Neural progenitor cell (in vitro differentiated cells): ENCODE data around the gene SLC35F3. TPM values are rescaled to one million over a fixed set of nuclear protein-coding genes. Genes with fewer than 3 reads are reported as not detected.

Experiments
- DNase-seq: peaks from one replicate; pipeline ENCODE4 v3.0.0-alpha.2; 2016; ENCODE audit warnings: low spot score
- H2AFZ ChIP-seq: fragments of 200-600 bp; sonication (generic); replicated peaks from 2 replicates; pipeline ENCODE4 v1.6.1; 2016; ENCODE audit warnings: antibody characterized with exemption
- H3F3A ChIP-seq: fragments of 200-600 bp; sonication (generic); 2 replicates; pipeline ENCODE4 v1.6.1; 2016; ENCODE audit warnings: antibody characterized with exemption, low read depth
- H3K27ac ChIP-seq: fragments of 200-600 bp; sonication (generic); 2 replicates; pipeline ENCODE4 v1.5.1; 2016; ENCODE audit warnings: mild to moderate bottlenecking
- H3K27me3 ChIP-seq: fragments of 200-600 bp; sonication (generic); 2 replicates; pipeline ENCODE4 v1.6.1; 2016; ENCODE audit warnings: mild to moderate bottlenecking, moderate library complexity
- H3K36me3 ChIP-seq: fragments of 200-600 bp; sonication (generic); 2 replicates; pipeline ENCODE4 v1.5.1; 2016
- H3K4me1 ChIP-seq: fragments of 200-600 bp; sonication (generic); 2 replicates; pipeline ENCODE4 v1.6.1; 2016; ENCODE audit warnings: mixed run types
- H3K4me2 ChIP-seq: fragments of 200-600 bp; sonication (generic); 2 replicates; pipeline ENCODE4 v1.6.1; 2016
- H3K4me3 ChIP-seq: fragments of 200-600 bp; sonication (generic); 2 replicates; pipeline ENCODE4 v1.5.1; 2016
- H3K79me2 ChIP-seq: fragments of 200-600 bp; sonication (generic); 2 replicates; pipeline ENCODE4 v1.6.1; 2016; ENCODE audit warnings: low read depth
- H3K9ac ChIP-seq: fragments of 200-600 bp; sonication (generic); 2 replicates; pipeline ENCODE4 v1.6.1; 2016
- H3K9me3 ChIP-seq: fragments of 200-600 bp; sonication (generic); 2 replicates; pipeline ENCODE4 v1.5.1; 2016; ENCODE audit warnings: low read depth
- H4K20me1 ChIP-seq: fragments of 200-600 bp; sonication (generic); 2 replicates; pipeline ENCODE4 v1.6.1; 2016; ENCODE audit warnings: low read depth
- H3K27ac Mint-ChIP-seq: 3 replicates; pipeline ENCODE4 v1.8.0; 2021; ENCODE audit warnings: mixed read lengths
- H3K27me3 Mint-ChIP-seq: 2 replicates; pipeline ENCODE4 v1.8.0; 2022; ENCODE audit warnings: low read depth, mild to moderate bottlenecking, inconsistent platforms, moderate library complexity, mixed read lengths; ENCODE audit not compliant: insufficient read depth
- H3K36me3 Mint-ChIP-seq: 3 replicates; pipeline ENCODE4 v1.8.0; 2021; ENCODE audit warnings: mixed read lengths
- H3K4me1 Mint-ChIP-seq: 3 replicates; pipeline ENCODE4 v1.8.0; 2021; ENCODE audit warnings: mixed read lengths
- H3K4me3 Mint-ChIP-seq: 3 replicates; pipeline ENCODE4 v1.8.0; 2021; ENCODE audit warnings: mild to moderate bottlenecking, moderate library complexity, mixed read lengths
- H3K9me3 Mint-ChIP-seq: 3 replicates; pipeline ENCODE4 v1.8.0; 2020; ENCODE audit warnings: mixed read lengths
- EZH2 ChIP-seq: fragments of 200-600 bp; sonication (generic); IDR thresholded peaks from 2 replicates; pipeline ENCODE4 v1.6.1; 2017; ENCODE audit warnings: antibody characterized with exemption, mild to moderate bottlenecking, moderate library complexity
- EZH2phosphoT487 ChIP-seq: fragments of 200-600 bp; sonication (generic); IDR thresholded peaks from 2 replicates; pipeline ENCODE4 v1.6.1; 2017; ENCODE audit warnings: antibody characterized with exemption
- total RNA-seq: library from RNA; depleted of rRNA; stranded (reverse); fragments of >200 nt; gene quantifications from 2 replicates; pipeline ENCODE4 v1.2.3, GENCODE V29; 2015; ENCODE audit warnings: low replicate concordance
- TF ChIP-seq, protein P1 (sequence below): fragments of 200-600 bp; sonication (generic); IDR thresholded peaks from 2 replicates; pipeline ENCODE4 v1.5.1; 2017; ENCODE audit warnings: antibody characterized with exemption, mild to moderate bottlenecking

SLC35F3 gene
- total RNA-seq, 1 donor from 2014 or later: 0.79 TPM

- no peak overlapping the region for H3K27ac ChIP-seq
- no peak overlapping the region for H3K4me3 ChIP-seq
- no peaks in the 10 kb centered on the region for H3K36me3 ChIP-seq
- H3K9me3 ChIP-seq: no peaks in the 10 kb centered on the region
- no peaks in the 10 kb centered on the region for H3K4me1 ChIP-seq
- H3K4me2 ChIP-seq: no peak overlapping the region
- no peaks in the 10 kb centered on the region for H3K27me3 ChIP-seq
- H3K27ac Mint-ChIP-seq: no peak overlapping the region
- no peak for TF ChIP-seq EZH2
- TF ChIP-seq, protein P1, sequence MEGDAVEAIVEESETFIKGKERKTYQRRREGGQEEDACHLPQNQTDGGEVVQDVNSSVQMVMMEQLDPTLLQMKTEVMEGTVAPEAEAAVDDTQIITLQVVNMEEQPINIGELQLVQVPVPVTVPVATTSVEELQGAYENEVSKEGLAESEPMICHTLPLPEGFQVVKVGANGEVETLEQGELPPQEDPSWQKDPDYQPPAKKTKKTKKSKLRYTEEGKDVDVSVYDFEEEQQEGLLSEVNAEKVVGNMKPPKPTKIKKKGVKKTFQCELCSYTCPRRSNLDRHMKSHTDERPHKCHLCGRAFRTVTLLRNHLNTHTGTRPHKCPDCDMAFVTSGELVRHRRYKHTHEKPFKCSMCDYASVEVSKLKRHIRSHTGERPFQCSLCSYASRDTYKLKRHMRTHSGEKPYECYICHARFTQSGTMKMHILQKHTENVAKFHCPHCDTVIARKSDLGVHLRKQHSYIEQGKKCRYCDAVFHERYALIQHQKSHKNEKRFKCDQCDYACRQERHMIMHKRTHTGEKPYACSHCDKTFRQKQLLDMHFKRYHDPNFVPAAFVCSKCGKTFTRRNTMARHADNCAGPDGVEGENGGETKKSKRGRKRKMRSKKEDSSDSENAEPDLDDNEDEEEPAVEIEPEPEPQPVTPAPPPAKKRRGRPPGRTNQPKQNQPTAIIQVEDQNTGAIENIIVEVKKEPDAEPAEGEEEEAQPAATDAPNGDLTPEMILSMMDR: no peak
- TF ChIP-seq EZH2phosphoT487: no peak
- no peaks in the 10 kb centered on the region for H4K20me1 ChIP-seq
- H3K4me1 Mint-ChIP-seq: peaks cover 7% of the 10 kb centered on the region
- no peak overlapping the region for H3K4me3 Mint-ChIP-seq
- no peak overlapping the region for H2AFZ ChIP-seq
- no peaks in the 10 kb centered on the region for H3K79me2 ChIP-seq
- peaks cover 3% of the 10 kb centered on the region for H3K27me3 Mint-ChIP-seq
- no peak overlapping the region for H3K9ac ChIP-seq
- no peak for DNase-seq
- no peaks in the 10 kb centered on the region for H3K36me3 Mint-ChIP-seq
- no peaks in the 10 kb centered on the region for H3F3A ChIP-seq
- peaks cover 5% of the 10 kb centered on the region for H3K9me3 Mint-ChIP-seq
Measured at GRCh38 chr1:234272656-234273312, 368.3 kb downstream of the SLC35F3 start.

DNA sequence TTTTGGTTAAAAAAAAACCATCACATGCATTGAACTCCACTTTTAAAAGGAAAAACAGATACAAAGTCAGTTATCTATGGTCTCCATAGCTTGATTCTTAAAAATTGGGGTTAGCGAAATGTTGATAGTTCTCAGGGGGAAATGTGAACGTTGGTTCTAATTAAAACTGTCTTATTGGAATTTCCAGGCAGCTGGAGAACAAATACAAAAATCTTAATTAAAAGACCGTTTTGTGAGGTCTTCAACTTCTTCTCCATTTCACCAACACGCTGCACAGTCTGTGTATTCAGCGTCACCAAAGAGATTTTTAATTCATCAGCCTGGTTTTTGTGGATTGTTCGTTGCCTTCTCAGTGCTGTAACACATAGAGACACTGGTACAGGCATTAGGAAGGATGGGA lies 369.5 kb downstream of the SLC35F3 start:
- no peak for TF ChIP-seq EZH2phosphoT487
- no peak for TF ChIP-seq EZH2
- TF ChIP-seq, protein P1: no peak
- H3K27ac ChIP-seq: no peak overlapping the region
- no peak for DNase-seq
- Mint-ChIP-seq H3K36me3 (no peaks in the 10 kb centered on the region), H3K27ac (no peak overlapping the region), H3K27me3 (peaks cover 5% of the 10 kb centered on the region), H3K4me3 (no peak overlapping the region), H3K9me3 (peaks cover 3% of the 10 kb centered on the region), H3K4me1 (peaks cover 10% of the 10 kb centered on the region)
- no peaks in the 10 kb centered on the region for H3K4me1 ChIP-seq
- H3K9ac ChIP-seq: no peak overlapping the region
- H3K27me3 ChIP-seq: no peaks in the 10 kb centered on the region
- no peaks in the 10 kb centered on the region for H3K9me3 ChIP-seq
- H4K20me1 ChIP-seq: no peaks in the 10 kb centered on the region
- H3K4me3 ChIP-seq: no peak overlapping the region
- H3F3A ChIP-seq: no peaks in the 10 kb centered on the region
- H3K4me2 ChIP-seq: no peak overlapping the region
- no peaks in the 10 kb centered on the region for H3K79me2 ChIP-seq
- no peak overlapping the region for H2AFZ ChIP-seq
- H3K36me3 ChIP-seq: no peaks in the 10 kb centered on the region

- H4K20me1 ChIP-seq: no peaks in the 10 kb centered on the region
- H3K36me3 ChIP-seq: no peaks in the 10 kb centered on the region
- no peaks in the 10 kb centered on the region for H3K4me1 ChIP-seq
- Mint-ChIP-seq H3K27ac (no peak overlapping the region), H3K4me1 (peaks cover 14% of the 10 kb centered on the region), H3K9me3 (no peaks in the 10 kb centered on the region), H3K27me3 (peaks cover 5% of the 10 kb centered on the region), H3K36me3 (no peaks in the 10 kb centered on the region), H3K4me3 (no peak overlapping the region)
- no peak for DNase-seq
- H3K9ac ChIP-seq: no peak overlapping the region
- H2AFZ ChIP-seq: no peak overlapping the region
- no peak overlapping the region for H3K27ac ChIP-seq
- H3K9me3 ChIP-seq: no peaks in the 10 kb centered on the region
- TF ChIP-seq EZH2 (no peak), EZH2phosphoT487 (no peak)
- TF ChIP-seq, protein P1: no peak
- no peaks in the 10 kb centered on the region for H3K27me3 ChIP-seq
- no peak overlapping the region for H3K4me2 ChIP-seq
- no peak overlapping the region for H3K4me3 ChIP-seq
- no peaks in the 10 kb centered on the region for H3F3A ChIP-seq
- H3K79me2 ChIP-seq: no peaks in the 10 kb centered on the region
Measured at GRCh38 chr1:234276151-234276788, 371.8 kb downstream of the SLC35F3 start.
